Measurements from ENCODE around the gene RHOT2. TPM values are rescaled to one million over a fixed set of nuclear protein-coding genes. Genes with fewer than 3 reads are reported as not detected.

RHOT2 gene
- total RNA-seq, 2 experiments from 2014 or later, result 123 to 128 TPM

GRCh38 chr16:678858-679813 lies 11.2 kb downstream of the RHOT2 start:
- peaks cover 20% of the 10 kb centered on the region for H3K36me3 Mint-ChIP-seq
- H3K4me3 Mint-ChIP-seq, result peak overlapping the region; percentile 74
- DNase-seq, result peak; percentile 72
- H3K4me1 Mint-ChIP-seq, result peaks cover 19% of the 10 kb centered on the region
- H3K27me3 Mint-ChIP-seq, result no peaks in the 10 kb centered on the region
- H3K9me3 Mint-ChIP-seq, result no peaks in the 10 kb centered on the region
- H3K27ac Mint-ChIP-seq, result peak overlapping the region; percentile 66

DNA sequence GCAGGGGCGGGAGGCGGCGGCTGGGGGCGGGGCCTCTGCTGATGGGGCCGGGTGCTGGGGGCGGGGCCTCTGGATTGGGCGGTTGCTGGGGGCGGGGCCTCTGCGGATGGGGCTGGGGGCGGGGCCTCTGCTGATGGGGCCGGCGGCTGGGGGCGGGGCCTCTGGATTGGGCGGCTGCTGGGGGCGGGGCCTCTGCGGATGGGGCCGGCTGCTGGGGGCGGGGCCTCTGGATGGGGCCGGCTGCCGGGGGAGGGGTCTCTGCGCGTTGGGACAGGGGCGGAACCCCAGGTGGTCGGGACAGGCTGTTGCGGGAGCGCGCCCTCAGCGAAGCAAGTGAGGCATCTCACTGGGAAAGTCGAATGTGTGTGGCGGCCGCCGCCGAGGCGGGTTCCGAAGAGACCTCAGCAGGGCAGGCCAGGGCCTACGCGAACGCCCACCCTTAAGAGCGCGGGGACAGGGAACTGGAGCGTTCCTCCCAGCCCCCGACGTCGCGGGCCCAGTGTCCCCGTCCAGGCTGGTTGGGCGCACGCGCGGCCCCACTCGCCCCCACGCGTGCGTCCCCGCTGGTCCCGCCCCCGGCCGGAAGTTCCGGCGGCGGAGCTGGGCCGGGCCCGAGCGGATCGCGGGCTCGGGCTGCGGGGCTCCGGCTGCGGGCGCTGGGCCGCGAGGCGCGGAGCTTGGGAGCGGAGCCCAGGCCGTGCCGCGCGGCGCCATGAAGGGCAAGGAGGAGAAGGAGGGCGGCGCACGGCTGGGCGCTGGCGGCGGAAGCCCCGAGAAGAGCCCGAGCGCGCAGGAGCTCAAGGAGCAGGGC lies 12.1 kb downstream of the RHOT2 start, which contains the start of gene STUB1:
Gene STUB1 (plus strand): TSS at position 597 of the 811 bp plus-strand sequence. CDS start 116 bp downstream, at position 713.
- Mint-ChIP-seq H3K4me3 (peak within 1 kb of the TSS; percentile 84), H3K27me3 (no peaks in the 10 kb centered on the region), H3K9me3 (no peaks in the 10 kb centered on the region), H3K27ac (peak within 1 kb of the TSS; percentile 85), H3K36me3 (peaks cover 20% of the 10 kb centered on the region), H3K4me1 (peaks cover 19% of the 10 kb centered on the region)
- DNase-seq, result peak; percentile 92

DNA sequence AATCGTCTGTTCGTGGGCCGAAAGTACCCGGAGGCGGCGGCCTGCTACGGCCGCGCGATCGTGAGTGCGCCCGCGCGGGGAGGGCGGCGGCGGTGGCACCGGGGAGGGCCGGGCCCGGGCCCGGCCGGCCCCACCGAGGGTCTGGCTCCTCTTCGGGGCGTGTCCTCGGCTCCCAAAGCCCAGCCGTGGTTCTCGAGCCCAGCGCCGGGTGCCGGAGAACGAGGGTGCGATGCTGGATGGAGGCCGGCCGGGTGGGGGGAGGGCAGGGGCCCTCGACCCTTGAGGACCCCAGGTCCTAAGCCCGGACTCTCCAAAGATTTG lies 12.7 kb downstream of the RHOT2 start:
- peak overlapping the region; percentile 84 for H3K4me3 Mint-ChIP-seq
- H3K27ac Mint-ChIP-seq, result peak overlapping the region; percentile 38
- peaks cover 17% of the 10 kb centered on the region for H3K4me1 Mint-ChIP-seq

DNA sequence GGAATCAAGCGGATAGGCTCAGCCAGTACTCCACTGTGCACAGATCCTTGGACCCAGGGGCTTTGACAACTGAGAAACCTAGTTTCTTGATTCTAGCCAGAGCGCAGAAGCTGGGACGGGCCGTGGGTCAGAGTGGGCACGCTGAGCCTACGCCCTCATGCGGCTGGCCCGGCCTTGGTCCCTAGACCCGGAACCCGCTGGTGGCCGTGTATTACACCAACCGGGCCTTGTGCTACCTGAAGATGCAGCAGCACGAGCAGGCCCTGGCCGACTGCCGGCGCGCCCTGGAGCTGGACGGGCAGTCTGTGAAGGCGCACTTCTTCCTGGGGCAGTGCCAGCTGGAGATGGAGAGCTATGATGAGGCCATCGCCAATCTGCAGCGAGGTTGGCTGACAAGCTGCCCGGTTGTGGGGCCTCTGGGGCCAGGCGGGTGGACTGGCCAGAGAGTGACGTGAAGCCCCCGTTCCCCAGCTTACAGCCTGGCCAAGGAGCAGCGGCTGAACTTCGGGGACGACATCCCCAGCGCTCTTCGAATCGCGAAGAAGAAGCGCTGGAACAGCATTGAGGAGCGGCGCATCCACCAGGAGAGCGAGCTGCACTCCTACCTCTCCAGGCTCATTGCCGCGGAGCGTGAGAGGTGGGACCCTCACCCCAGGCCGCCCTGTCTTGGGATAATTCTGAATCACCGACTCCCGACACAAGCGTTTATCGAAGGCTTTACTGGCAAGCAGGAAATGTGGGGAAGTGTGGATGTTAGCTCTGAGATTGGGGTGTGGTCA lies 13.2 kb downstream of the RHOT2 start:
- Mint-ChIP-seq H3K4me1 (peaks cover 17% of the 10 kb centered on the region), H3K36me3 (peaks cover 22% of the 10 kb centered on the region), H3K27ac (peak overlapping the region; percentile 45)

More for the DNA sequence above, 12.7 kb downstream of the RHOT2 start:
- Mint-ChIP-seq H3K9me3 (no peaks in the 10 kb centered on the region), H3K27me3 (no peaks in the 10 kb centered on the region), H3K36me3 (peaks cover 20% of the 10 kb centered on the region)
- DNase-seq, result no peak

GRCh38 chr16:681746-682427 lies 14.0 kb downstream of the RHOT2 start:
- Mint-ChIP-seq H3K9me3 (no peaks in the 10 kb centered on the region), H3K4me3 (peak overlapping the region; percentile 84), H3K27ac (no peak overlapping the region), H3K27me3 (no peaks in the 10 kb centered on the region), H3K36me3 (peaks cover 22% of the 10 kb centered on the region), H3K4me1 (peaks cover 17% of the 10 kb centered on the region)
- DNase-seq, result no peak

More for the DNA sequence above, 13.2 kb downstream of the RHOT2 start:
- Mint-ChIP-seq H3K4me3 (peak overlapping the region; percentile 84), H3K27me3 (no peaks in the 10 kb centered on the region), H3K9me3 (no peaks in the 10 kb centered on the region)
- DNase-seq, result no peak

DNA sequence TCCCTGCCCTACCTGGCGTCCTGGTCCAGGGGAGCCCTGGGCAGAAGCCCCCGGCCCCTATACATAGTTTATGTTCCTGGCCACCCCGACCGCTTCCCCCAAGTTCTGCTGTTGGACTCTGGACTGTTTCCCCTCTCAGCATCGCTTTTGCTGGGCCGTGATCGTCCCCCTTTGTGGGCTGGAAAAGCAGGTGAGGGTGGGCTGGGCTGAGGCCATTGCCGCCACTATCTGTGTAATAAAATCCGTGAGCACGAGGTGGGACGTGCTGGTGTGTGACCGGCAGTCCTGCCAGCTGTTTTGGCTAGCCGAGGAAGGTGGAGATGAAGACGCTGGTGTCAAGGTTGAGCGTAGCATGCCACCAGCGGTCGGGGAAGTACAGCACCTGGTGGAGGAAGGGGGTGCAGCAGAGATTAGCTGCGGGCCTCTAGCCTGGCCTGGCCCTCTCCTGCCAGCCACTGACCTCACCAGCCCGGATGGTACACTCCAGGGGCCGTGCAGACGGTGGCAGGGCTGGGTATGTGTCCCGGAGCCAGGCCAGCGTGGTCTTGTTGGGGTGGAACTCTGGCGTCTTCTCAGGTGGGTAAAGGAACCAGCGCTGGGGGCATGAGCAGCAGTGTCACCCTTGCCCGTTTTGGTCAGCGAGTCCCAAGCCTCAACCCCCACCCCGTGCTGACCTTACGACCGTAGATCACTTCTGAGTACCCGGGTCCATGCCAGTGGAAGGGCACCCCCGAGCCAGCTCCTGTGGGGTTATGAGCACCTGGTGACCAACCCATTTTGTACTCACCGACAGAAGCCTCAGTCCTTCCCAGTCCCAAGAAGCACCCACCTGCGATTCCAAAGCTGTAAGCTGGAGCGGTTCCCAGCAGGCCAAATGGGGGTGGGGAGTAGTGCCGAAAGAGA lies 14.8 kb downstream of the RHOT2 start:
- Mint-ChIP-seq H3K27ac (peak overlapping the region; percentile 75), H3K4me3 (peak overlapping the region; percentile 81), H3K36me3 (peaks cover 22% of the 10 kb centered on the region), H3K27me3 (no peaks in the 10 kb centered on the region), H3K4me1 (peaks cover 17% of the 10 kb centered on the region), H3K9me3 (no peaks in the 10 kb centered on the region)
- DNase-seq, result no peak

GRCh38 chr16:683396-684070 lies 15.6 kb downstream of the RHOT2 start:
- DNase-seq, result no peak
- H3K4me1 Mint-ChIP-seq, result peaks cover 18% of the 10 kb centered on the region
- H3K36me3 Mint-ChIP-seq, result peaks cover 22% of the 10 kb centered on the region
- H3K27me3 Mint-ChIP-seq, result no peaks in the 10 kb centered on the region
- peak overlapping the region; percentile 81 for H3K4me3 Mint-ChIP-seq
- H3K27ac Mint-ChIP-seq, result peak overlapping the region; percentile 75
- no peaks in the 10 kb centered on the region for H3K9me3 Mint-ChIP-seq

DNA sequence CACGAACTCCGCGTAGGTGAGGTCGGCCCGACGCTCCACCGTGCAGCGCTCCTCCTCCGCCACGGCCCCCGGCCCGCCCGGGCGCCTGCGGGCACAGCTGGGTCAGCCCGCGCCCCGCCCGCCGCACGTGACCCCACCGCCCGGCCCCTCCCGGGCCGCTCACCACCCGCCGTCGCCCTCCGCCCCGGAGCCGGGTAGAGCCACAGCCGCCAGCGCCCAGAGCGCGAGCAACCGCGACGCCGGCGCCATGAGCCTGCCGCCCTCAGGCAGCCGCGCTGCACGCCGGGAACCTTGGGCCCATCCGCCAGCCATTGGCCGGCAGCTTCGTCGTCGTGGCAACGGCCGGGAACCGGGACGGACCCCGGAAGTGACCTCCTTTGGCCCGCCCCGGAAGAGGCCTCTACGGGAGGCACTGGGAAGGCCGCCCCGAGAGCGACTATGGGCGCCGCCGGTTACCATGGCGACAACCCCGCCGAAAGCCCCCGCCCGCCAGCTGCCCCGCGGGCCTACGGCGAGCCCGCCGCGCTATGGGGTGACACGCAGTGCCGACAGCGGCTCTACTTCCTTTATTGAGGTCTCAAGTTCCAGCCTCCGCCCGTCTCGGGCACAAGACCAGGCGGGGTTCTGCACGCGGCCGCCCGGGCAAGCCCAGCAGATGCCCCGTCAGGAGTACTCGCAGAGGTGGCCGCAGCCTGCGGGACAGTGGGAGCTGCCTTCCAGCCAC lies 16.3 kb downstream of the RHOT2 start, which contains the start of gene JMJD8:
Gene JMJD8 (minus strand): TSS at position 264 of the 724 bp plus-strand sequence. CDS start 15 bp downstream, at position 249.
- H3K4me3 Mint-ChIP-seq, result peak within 1 kb of the TSS; percentile 81
- peaks cover 22% of the 10 kb centered on the region for H3K36me3 Mint-ChIP-seq
- H3K27ac Mint-ChIP-seq, result peak within 1 kb of the TSS; percentile 75
- no peaks in the 10 kb centered on the region for H3K9me3 Mint-ChIP-seq
- H3K4me1 Mint-ChIP-seq, result peaks cover 22% of the 10 kb centered on the region
- DNase-seq, result peak; percentile 99
- no peaks in the 10 kb centered on the region for H3K27me3 Mint-ChIP-seq

DNA sequence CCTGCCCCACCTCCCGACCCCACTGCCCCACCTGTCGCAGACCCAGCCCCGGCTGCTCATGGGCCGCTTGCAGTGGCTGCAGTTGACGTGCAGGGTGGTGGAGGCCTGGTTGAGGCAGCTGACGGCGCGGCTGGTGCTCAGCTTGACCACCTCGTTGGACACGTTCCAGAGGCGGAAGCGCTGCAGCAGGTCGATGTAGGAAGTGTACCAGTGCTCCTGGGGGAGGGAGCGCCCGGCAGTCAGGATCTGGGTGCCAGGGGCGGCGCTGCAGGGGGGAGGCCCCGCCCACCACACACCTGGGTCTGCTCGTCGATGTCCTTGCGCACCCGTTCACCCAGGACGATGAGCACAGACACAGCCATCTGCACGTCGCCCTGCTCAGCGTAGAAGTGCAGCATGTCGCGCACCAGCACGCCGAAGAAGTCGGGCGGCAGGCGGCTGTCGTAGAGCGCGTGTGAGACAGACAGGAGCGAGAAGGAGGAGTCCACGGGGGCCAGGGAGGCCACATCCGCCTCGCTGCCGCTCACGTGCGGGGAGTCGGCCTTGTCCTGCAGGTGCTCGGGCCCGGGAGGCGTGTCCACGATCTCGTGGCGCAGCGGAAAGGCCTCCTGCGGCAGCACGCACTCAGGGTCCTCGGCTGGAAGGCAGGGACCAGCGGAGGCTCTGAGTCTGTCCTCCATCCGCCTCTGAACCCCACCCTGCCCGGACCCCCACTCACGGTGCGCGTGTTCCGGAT lies 17.2 kb downstream of the RHOT2 start:
- no peak overlapping the region for H3K27ac Mint-ChIP-seq

DNA sequence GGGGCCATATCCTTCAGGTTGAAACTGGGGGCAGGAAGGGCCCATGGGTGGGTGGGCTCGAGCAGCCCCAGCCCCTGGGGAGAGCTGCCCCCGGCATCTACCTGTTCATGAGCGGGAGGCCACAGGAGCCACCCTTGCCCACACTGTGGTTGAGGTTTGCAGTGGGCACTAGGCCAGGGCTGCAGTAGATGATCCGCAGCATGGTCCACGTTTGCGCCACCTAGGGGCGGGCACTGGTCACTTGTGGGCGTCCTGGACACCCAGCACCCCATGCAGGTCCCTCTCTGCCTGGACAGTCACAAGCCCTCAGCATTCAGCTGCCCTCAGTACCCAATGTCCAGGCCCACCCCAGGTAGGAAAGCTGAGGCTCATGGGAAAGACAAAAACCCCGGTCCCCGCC lies 18.0 kb downstream of the RHOT2 start:
- H3K27ac Mint-ChIP-seq, result no peak overlapping the region
- peaks cover 24% of the 10 kb centered on the region for H3K4me1 Mint-ChIP-seq
- peaks cover 22% of the 10 kb centered on the region for H3K36me3 Mint-ChIP-seq
- no peaks in the 10 kb centered on the region for H3K27me3 Mint-ChIP-seq
- H3K4me3 Mint-ChIP-seq, result peak overlapping the region; percentile 14
- H3K9me3 Mint-ChIP-seq, result no peaks in the 10 kb centered on the region
- DNase-seq, result no peak

More for the DNA sequence above, 17.2 kb downstream of the RHOT2 start:
- H3K4me3 Mint-ChIP-seq, result no peak overlapping the region
- no peak for DNase-seq
- peaks cover 24% of the 10 kb centered on the region for H3K4me1 Mint-ChIP-seq
- no peaks in the 10 kb centered on the region for H3K9me3 Mint-ChIP-seq
- H3K27me3 Mint-ChIP-seq, result no peaks in the 10 kb centered on the region
- peaks cover 22% of the 10 kb centered on the region for H3K36me3 Mint-ChIP-seq

DNA sequence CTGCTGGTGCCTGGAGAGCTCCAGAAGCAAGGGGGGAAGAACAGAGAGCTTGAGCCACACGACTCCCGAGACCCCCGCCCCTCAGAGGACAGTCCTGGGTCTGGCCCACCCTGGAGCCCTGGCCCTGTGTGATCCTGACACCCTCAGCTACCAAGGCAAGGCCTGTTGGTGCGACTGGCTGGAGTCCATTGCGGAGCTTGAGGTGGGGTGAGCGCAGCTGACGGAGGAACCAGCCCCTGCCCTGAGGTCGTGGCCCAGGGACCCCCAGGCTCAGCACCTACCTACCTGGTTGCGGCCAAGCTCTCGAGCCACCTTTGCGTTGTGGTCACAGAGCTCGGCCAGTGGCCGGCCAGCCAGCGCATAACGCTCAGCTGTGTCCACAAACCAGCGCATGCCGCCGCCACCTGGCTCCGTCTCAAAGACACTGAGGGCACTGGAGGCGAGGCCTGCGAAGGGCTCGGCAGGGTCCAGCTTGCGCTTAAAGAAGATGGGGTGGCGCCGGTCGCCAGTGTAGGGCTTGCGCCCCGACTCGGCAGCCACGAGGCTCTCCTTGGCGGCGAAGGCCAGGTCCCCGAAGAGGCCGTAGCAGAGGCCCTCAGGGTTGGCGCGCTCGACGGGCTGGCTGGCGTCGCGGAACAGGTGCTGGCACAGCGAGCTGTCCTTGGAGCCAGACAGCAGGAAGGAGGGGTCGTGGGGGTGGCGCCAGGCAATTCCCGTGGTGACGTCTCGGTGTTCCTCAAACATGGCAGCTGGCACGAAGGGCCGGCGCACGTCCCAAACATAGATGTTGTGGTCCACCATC lies 18.7 kb downstream of the RHOT2 start:
- Mint-ChIP-seq H3K27ac (no peak overlapping the region), H3K4me3 (no peak overlapping the region), H3K36me3 (peaks cover 17% of the 10 kb centered on the region), H3K9me3 (no peaks in the 10 kb centered on the region), H3K27me3 (no peaks in the 10 kb centered on the region), H3K4me1 (peaks cover 18% of the 10 kb centered on the region)
- no peak for DNase-seq
